Stimulated activated naive B cell treated with anti-CD40 and anti-IgM and Interleukin-4, amounts not matched to agents 10 μg/mL and 1 μg/mL and 100 μg/mL, for 72 hours (primary cell): Measurements from ENCODE around the gene LAMP5.

Experiments used
- ATAC-seq, 2 donors: fragments of 150-1000 bp; cut with Tn5 transposase; replicated peaks; 2 replicates each; pipeline ENCODE4 v1.10.0; 2021; ENCODE audit warnings: moderate library complexity in 1 of 2
- DNase-seq: peaks from one replicate; pipeline ENCODE4 v3.0.0; 2021
- H3K27ac Mint-ChIP-seq: one replicate; pipeline ENCODE4 v1.8.0; 2022; ENCODE audit warnings: mild to moderate bottlenecking, mixed read lengths
- H3K27me3 Mint-ChIP-seq, 2 donors: one replicate each; pipeline ENCODE4 v1.8.0; 2022; ENCODE audit warnings: mixed read lengths in 2 of 2
- H3K36me3 Mint-ChIP-seq, 2 donors: one replicate each; pipeline ENCODE4 v1.8.0; 2022; ENCODE audit warnings: mixed read lengths in 2 of 2, mild to moderate bottlenecking in 1 of 2
- H3K4me1 Mint-ChIP-seq, 2 donors: one replicate each; pipeline ENCODE4 v1.8.0; 2022; ENCODE audit warnings: mixed read lengths in 2 of 2, mild to moderate bottlenecking in 1 of 2
- H3K4me3 Mint-ChIP-seq, 2 donors: one replicate each; pipeline ENCODE4 v1.8.0; 2022; ENCODE audit warnings: mild to moderate bottlenecking in 2 of 2, mixed read lengths in 2 of 2, moderate library complexity in 1 of 2
- H3K9me3 Mint-ChIP-seq, 2 donors: one replicate each; pipeline ENCODE4 v1.8.0; 2022; ENCODE audit warnings: mixed read lengths in 2 of 2, mild to moderate bottlenecking in 1 of 2

LAMP5 gene

DNA sequence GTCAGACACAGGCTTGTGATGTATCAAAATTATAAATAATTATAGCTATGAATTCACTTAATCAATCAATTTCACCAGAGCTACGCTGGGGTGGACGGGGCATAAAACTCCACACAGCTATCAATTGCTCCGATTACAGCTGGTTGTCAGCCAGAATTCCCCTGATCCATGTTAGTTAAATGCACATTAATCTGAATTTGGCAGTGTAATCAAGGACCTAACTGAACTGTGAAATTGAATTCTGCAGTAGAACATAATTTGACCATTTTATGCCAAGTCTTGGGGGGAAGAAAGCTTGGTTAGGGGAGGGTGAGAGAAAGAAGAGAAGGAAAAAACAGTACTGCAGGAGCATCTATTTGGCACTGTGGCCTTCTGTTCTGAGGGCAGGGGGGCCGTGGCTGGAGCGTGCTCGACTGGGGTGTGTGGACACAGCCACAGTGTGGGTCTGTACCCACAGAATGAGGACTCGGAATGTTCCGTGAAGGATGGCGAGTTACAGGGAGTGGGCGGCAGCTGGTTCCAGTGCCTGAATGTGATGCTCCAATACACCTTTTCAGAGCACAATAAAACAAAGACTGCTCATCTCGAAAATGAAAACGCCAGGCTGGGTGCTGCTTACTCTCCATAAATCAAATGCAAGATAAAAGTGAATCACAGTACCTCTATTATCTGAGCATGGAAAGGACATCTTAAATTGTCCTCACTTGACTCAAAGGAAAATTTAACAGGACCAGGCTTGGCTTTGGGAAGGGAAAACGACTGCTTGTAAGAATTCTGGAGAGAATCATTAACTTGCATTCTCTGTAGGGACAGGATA lies 59.2 kb downstream of the LAMP5 start:
- Mint-ChIP-seq H3K9me3 (peaks cover 0 to 3% of the 10 kb centered on the region in 2 donors), H3K4me3 (no peak overlapping the region), H3K27ac (no peak overlapping the region), H3K36me3 (no peaks in the 10 kb centered on the region), H3K4me1 (no peaks in the 10 kb centered on the region), H3K27me3 (peaks cover 19 to 33% of the 10 kb centered on the region in 2 donors)
- DNase-seq (no peak), ATAC-seq (no peak)

DNA sequence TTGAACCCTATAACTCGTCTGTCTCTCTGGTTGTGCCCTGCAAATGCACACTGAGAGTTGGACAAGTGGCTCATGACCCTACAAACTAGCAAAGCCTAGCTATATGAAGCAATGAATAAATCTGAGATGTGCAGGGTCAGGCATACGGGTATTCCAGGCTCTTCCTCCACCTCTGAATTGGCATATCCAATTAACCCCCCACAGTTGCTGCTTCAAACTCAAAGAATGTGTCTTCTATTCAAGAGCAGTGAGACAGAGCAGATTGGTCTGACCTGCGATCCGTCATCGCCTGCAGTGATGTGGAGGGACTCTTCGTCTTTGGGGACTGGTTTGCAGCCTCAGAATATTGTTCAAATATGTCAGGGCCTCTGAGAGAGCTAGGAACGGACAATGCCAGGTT lies 59.8 kb downstream of the LAMP5 start:
- H3K36me3 Mint-ChIP-seq: no peaks in the 10 kb centered on the region
- H3K27me3 Mint-ChIP-seq: peaks cover 18 to 30% of the 10 kb centered on the region in 2 donors
- H3K9me3 Mint-ChIP-seq: peaks cover 0 to 2% of the 10 kb centered on the region in 2 donors
- ATAC-seq: no peak
- no peak for DNase-seq
- no peak overlapping the region for H3K27ac Mint-ChIP-seq
- H3K4me3 Mint-ChIP-seq: no peak overlapping the region
- no peaks in the 10 kb centered on the region for H3K4me1 Mint-ChIP-seq

DNA sequence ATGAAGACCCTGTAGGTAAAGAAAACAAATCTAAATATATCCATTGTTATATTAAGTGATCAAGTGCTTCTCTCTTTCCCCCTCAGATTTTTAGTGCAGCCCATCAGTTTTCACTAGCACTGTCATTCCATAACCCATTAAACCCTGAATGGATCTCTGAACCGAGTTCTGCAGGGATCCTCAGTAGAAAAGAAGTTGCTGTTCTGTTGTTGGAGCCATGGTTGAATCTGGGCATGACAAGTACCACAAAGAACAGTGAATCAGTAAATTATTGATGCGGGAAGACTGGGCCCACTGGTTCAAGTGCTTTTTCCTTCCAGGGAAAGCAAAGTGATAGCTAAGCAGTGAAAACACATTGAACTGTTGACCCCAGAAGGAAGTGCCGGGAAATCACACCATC lies 60.4 kb downstream of the LAMP5 start:
- no peaks in the 10 kb centered on the region for H3K36me3 Mint-ChIP-seq
- no peak overlapping the region for H3K27ac Mint-ChIP-seq
- H3K4me1 Mint-ChIP-seq: no peaks in the 10 kb centered on the region
- ATAC-seq (no peak), DNase-seq (no peak)
- H3K27me3 Mint-ChIP-seq: peaks cover 15 to 26% of the 10 kb centered on the region in 2 donors
- H3K4me3 Mint-ChIP-seq: no peak overlapping the region
- no peaks in the 10 kb centered on the region for H3K9me3 Mint-ChIP-seq

DNA sequence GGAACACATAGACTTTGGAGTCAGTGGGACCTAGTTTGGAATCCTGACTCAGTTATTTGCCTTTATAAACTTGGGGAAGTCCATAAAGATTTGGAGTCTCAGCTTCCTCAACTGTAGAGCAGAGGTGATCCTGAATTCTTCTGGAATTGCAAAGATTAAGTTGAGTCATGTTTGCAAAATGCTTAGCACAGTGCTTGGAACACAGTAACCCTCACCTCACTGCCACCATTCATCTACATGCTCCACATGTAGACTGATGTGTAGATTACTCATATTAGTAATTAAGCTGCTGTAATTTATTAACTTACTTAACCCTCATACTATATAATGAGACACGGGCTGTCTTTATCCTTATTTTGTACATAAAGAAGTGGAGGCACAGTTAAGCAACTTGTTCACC lies 61.4 kb downstream of the LAMP5 start:
- DNase-seq: no peak
- H3K27me3 Mint-ChIP-seq: peaks cover 15 to 26% of the 10 kb centered on the region in 2 donors
- no peak overlapping the region for H3K27ac Mint-ChIP-seq
- no peak overlapping the region for H3K4me3 Mint-ChIP-seq
- no peaks in the 10 kb centered on the region for H3K9me3 Mint-ChIP-seq
- H3K4me1 Mint-ChIP-seq: no peaks in the 10 kb centered on the region
- no peaks in the 10 kb centered on the region for H3K36me3 Mint-ChIP-seq
- no peak for ATAC-seq

DNA sequence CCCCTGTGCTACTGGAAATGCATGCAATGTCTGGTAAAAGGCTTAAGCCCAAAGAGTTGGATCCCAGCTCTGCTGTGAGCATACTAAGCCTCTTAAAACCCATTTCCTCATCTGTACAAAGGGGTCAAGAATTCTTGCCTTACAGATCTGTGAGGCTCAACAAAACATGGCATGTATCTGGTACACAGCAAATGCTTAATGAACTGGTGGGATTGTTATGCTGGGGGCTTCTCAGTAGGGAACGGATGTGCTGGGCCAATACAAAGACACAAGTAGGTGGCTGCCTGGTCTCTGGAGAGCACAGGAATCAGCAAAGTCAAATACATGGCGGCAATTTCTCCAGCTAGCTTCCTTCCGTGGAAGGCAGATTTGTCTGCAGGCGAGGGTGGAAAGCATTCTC lies 62.3 kb downstream of the LAMP5 start:
- H3K27ac Mint-ChIP-seq: no peak overlapping the region
- peaks cover 12 to 18% of the 10 kb centered on the region in 2 donors for H3K27me3 Mint-ChIP-seq
- H3K36me3 Mint-ChIP-seq: no peaks in the 10 kb centered on the region
- H3K4me1 Mint-ChIP-seq: peaks cover 2 to 3% of the 10 kb centered on the region in 2 donors
- H3K4me3 Mint-ChIP-seq: no peak overlapping the region
- DNase-seq (no peak), ATAC-seq (no peak)
- H3K9me3 Mint-ChIP-seq: no peaks in the 10 kb centered on the region

DNA sequence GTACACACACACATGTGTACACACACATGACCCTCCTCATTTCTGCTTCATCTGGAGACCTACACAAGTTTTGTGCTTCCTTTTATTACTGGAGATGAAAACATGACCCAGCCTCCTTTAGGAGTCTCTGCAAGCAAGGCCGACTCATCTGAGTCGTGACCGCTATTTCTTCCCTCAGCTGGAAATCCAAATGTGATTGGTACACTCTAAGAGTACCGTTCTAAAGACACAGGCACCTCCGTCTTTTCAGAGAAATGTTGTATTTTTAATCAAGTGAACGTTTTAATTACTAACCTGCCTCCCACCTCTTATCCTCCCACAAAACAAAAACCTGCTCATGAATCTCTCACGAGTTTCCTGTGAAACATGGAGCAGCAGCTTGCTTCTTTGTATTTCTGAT lies 63.0 kb downstream of the LAMP5 start:
- DNase-seq (no peak), ATAC-seq (no peak)
- peaks cover 12 to 14% of the 10 kb centered on the region in 2 donors for H3K27me3 Mint-ChIP-seq
- peaks cover 3 to 9% of the 10 kb centered on the region in 2 donors for H3K4me1 Mint-ChIP-seq
- no peak overlapping the region for H3K4me3 Mint-ChIP-seq
- H3K9me3 Mint-ChIP-seq: no peaks in the 10 kb centered on the region
- no peak overlapping the region for H3K27ac Mint-ChIP-seq
- H3K36me3 Mint-ChIP-seq: no peaks in the 10 kb centered on the region

DNA sequence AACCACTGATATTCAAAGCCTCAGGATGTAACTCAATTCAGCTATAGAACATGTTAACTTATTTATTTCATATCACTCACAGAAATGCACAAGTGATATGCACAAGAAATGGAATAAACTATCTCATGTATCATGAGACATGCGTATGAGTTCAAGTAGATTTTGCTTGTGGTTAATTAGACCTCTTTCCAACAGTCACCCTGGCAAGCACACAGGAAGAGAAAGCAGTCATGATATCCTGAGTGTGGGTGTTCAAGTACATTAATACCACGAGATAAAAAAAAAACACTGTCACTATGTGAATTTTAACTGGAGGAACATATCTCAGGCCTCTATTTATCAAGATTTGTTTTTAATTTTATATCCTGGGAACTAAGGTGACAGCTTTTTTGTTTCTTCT lies 64.2 kb downstream of the LAMP5 start:
- ATAC-seq (peak in 1 of 2 donors; percentile 38), DNase-seq (no peak)
- Mint-ChIP-seq H3K9me3 (no peaks in the 10 kb centered on the region), H3K4me1 (peaks cover 3 to 10% of the 10 kb centered on the region in 2 donors), H3K36me3 (no peaks in the 10 kb centered on the region), H3K27me3 (peaks cover 8 to 9% of the 10 kb centered on the region in 2 donors), H3K27ac (no peak overlapping the region), H3K4me3 (no peak overlapping the region)
